GM12801 (cell line): Measurements from ENCODE around the gene RBP4.

ENCODE experiments used
- CTCF ChIP-seq: IDR thresholded peaks from one replicate; pipeline ENCODE4 v1.5.1; 2011; ENCODE audit warnings: control low read depth; ENCODE audit not compliant: insufficient read length; ENCODE audit errors: extremely low read depth

The RBP4 gene

GRCh38 chr10:93595378-93596161 lies 5.5 kb downstream of the RBP4 start:
- no peak for TF ChIP-seq CTCF

GRCh38 chr10:93594518-93594917 lies 6.5 kb downstream of the RBP4 start:
- no peak for TF ChIP-seq CTCF

- no peak for TF ChIP-seq CTCF
Measured at GRCh38 chr10:93593749-93594148, 7.3 kb downstream of the RBP4 start.

GRCh38 chr10:93593254-93593653 lies 7.8 kb downstream of the RBP4 start:
- TF ChIP-seq CTCF: no peak

GRCh38 chr10:93591065-93591808 lies 9.8 kb downstream of the RBP4 start:
- TF ChIP-seq CTCF: no peak

GRCh38 chr10:93590638-93591037 lies 10.4 kb downstream of the RBP4 start:
- TF ChIP-seq CTCF: no peak

GRCh38 chr10:93589648-93590562 lies 11.1 kb downstream of the RBP4 start:
- no peak for TF ChIP-seq CTCF
